ENCODE results near the gene TMEM108.
"Not testable (repeated sequence)": the region's sequence is repeated elsewhere in the genome, so short reads cannot be mapped to it uniquely, and the experiment has no call there.

Gene TMEM108

DNA sequence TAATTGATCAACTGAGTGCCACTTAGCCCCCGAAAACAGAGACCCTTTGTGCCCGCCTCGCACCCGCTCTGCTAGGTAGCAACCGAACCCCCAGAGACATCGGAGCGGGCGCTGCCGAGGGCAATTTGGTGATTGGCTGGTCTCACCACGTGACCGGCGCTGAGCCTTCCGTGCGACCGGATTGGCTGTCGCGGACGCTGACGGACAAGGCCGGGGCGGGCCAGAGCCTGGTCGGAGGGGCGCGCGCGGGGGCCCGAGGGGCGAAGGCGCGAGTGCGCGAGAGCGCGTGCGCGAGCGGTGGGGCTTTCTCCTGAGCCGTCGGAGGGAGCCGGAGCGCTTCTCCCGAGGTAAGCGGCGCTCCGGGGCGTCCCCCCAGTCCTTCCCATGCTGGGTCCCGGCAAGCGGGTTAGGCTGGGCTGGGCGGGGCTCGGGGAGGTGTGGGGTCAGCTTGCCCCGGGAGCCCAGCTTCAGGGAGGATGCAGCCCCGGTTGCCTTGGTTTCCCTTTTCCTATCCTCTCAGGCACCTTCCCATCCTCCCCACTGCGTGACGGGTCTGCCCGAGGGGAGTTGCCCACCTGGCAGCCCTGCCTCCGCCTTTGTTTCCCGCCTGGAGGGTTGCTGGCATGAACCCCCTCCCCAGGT, at the start of gene TMEM108:
TMEM108 (plus strand) TSS at position 303 of the 642 bp plus-strand sequence.
- in situ Hi-C loops (cut with MboI; ENCODE audit: low sequenced_read_pairs), result no loop called here

DNA sequence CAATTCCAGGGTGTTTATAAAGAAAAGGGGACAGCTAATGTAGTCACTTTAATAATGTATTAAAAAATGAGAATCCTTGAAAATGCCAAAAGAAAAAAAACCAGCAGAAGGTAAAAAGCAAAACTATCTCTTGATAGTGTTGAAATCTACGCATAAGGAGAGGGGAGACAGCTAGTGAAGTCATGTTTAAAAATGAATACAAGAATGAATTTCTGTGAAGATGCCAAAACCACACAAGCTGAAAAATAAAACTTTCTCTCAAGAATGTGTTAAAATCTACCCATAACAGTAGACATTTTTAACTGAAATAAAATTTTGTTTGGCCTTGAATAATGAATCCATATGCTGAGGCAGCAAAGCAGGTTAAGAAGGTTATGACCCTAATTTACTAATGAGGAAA, 42.2 kb upstream of the TMEM108 start:
- in situ Hi-C loops (cut with MboI; ENCODE audit: low sequenced_read_pairs), result no loop called here

DNA sequence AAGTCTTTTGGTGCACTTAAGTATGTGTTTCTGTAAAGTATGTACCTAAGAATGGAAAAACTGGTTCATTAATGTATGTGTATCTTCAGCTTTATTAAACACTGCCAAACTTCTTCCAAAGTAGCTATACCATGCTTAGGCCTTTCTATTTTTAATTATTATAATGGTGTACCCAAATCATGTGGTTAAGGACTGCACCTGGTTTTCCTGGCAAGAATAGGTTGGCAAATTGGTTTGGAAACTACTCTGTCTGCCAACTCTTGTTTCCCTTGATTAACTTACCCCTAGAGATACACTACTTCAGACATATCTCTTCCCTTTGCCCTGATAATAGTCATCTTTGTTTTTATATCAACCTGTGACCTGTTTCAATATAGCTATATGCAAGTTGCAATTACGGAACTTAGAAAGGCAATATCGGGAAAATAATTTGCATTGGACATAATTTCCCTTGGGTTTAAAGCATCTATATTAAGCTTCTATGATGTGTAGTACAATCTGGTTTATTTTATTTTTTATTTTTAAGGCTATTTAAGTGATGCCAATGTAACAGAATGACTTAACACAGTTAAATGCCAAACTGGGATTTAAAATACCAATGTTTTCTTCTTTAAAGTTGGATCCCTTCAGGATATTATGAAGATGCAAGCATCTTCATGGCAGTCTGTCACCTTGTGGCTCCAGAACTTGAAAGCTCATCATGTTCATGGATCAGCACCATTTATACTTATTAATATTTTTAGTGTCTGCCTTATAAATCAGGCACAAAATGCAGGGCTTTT, 40.6 kb upstream of the TMEM108 start:
- in situ Hi-C loops (cut with MboI; ENCODE audit: low sequenced_read_pairs), result no loop called here

DNA sequence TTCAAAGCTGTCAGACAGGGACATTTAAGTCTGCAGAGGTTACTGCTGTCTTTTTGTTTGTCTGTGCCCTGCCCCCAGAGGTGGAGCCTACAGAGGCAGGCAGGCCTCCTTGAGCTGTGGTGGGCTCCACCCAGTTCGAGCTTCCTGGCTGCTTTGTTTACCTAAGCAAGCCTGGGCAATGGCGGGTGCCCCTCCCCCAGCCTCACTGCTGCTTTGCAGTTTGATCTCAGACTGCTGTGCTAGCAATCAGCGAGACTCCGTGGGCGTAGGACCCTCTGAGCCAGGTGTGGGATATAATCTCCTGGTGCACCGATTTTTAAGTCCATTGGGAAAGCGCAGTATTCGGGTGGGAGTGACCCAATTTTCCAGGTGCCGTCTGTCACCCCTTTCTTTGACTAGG, 33.2 kb upstream of the TMEM108 start:
- in situ Hi-C loops (cut with MboI; ENCODE audit: low sequenced_read_pairs), result not testable (repeated sequence)

DNA sequence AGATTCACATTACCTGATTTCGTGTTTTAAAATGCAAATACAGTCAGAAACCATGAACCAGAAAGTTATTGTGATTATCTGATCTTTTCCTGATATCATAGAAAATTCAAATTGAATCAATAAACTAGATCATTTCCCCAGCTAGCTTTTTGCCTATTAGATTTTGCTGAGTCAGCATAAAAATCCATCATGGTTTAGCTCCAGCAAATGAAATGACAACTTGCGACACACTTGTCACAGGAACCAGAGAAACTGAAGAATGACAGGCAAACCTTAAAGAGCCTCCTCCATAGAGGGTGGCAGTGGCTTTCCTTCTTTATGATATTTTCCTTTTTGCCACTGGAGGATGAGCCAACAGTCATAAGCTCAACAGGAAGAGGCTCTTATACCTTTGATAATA, 30.6 kb upstream of the TMEM108 start:
- in situ Hi-C loops (cut with MboI; ENCODE audit: low sequenced_read_pairs), result no loop called here

DNA sequence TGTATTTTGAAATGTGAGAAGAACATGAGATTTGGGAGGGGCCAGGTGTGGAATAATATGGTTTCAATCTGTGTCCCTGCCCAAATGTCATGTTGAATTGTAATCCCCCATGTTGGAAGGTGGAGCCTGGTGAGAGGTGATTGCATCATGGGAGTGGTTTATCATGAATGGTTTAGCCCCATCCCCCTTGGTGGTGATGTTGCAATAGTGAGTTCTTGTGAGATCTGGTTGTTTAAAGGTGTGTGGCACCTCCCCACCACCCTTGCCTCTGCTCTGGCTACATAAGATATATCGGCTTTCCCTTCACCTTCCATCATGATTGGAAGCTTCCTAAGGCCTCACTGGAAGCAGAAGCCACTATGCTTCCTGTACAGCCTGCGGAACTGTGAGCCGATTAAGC, 23.9 kb upstream of the TMEM108 start:
- in situ Hi-C loops (cut with MboI; ENCODE audit: low sequenced_read_pairs), result no loop called here

DNA sequence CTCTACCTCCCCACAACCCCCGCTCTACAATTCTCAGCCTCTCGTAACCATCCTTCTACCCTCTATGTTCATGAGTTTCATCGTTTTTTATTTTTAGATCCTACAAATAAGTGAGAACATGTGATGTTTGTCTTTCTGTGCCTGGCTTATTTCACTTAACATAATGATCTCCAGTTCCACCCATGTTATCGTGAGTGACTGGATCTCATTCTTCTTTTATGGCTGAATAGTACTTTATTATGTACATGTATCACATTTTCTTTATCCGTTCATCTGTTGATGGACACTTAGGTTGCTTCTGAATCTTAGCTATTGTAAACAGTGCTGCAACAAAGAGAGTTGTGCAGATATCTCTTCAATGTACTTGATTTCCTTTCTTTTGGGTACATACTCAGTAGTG, 22.6 kb upstream of the TMEM108 start:
- in situ Hi-C loops (cut with MboI; ENCODE audit: low sequenced_read_pairs), result not testable (repeated sequence)

DNA sequence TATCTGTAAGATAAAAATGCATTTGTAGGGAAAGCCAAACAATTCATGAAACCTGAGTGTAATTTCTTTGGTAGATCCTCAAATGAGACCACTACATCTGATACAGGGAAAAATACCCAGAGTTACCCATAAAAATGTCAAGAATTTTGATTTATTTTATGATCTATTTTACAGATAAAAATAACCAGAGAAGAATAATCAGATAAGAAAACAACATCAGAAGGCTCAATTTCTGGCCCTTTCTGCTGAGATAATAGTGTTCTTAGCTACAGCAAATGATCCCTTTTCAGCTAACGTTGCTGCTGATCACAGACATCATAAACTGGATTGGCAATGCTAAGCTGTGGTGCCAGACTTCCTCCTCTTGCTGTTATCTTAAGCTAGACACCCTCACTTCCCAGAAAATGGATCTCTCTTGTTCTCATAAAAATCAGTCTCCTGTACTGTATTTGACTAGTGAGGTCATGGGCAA, 21.3 kb upstream of the TMEM108 start:
- in situ Hi-C loops (cut with MboI; ENCODE audit: low sequenced_read_pairs), result no loop called here

DNA sequence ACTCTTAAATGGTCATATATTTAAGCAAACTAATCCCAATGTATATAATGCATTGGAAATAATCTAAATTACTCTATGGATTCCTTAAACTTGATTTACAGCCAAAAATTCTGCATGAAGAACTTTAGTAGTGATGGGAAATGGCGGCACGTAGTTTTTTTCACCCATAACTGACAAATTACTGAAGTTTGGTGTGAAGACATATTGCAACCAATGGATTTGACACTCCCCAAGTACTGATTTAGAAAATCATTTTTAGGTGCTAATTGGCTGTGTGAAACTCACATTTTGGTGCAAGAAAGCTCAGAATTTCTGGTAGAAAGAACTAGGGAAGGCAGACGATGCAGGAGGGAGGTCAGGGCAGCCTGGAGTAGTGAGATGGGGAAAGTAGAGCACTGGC, 19.3 kb upstream of the TMEM108 start:
- in situ Hi-C loops (cut with MboI; ENCODE audit: low sequenced_read_pairs), result no loop called here

DNA sequence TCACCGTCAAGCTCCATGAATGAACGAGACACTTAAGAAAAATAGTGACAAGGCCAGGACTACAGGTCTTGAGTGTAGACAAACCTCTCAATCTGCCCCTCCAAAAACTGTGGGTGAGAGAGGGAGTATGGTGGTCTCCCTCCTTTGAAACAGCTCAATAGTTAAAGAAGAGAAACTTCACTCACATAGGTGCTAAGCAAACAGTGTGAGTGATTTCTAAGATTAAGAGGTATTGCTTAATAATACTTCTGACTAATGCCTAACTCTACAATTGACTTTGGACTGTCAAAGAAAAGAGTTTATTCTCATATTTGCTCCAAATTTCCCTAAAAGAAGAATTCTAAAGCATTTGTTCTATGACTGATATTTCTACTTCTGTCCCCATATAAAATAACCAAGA, 17.0 kb upstream of the TMEM108 start:
- in situ Hi-C loops (cut with MboI; ENCODE audit: low sequenced_read_pairs), result no loop called here

DNA sequence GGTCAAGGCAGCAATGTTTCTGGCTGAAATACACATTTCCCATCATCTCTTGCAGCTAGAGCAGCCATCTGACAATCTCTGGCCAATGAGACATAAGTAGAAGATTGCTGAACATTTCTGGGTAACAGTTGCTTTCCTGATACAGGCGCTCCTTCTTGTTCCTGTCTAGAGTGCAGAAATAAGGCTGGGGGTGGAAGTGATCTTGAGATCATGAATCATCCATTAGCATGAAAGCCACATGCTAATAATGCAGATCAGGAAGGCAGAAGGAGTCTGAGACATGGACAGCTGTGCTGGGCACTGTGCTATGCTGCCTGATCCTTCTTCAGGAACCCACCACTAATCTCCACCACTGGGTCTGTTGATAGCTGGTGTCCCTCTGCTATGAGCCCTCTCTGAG, 14.8 kb upstream of the TMEM108 start:
- in situ Hi-C loops (cut with MboI; ENCODE audit: low sequenced_read_pairs), result no loop called here

DNA sequence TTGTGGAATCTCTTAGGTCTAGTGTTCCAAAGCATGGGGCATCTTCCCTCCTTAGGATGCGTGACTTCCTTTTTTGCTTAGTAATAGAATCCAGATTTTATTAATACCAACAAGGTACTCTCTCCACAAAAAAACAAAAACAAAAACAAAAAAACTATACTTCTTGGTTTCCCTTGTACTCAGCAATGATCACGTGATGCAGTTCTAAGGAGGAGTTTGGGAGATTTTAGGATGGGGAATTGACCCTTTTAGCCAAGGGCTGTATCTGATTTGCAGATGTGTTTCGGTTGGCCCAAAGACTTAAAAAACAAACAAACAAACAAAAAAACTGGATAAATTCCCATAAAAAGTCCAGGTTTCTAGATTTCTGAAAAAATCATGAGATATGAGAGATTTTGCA, 12.6 kb upstream of the TMEM108 start:
- in situ Hi-C loops (cut with MboI; ENCODE audit: low sequenced_read_pairs), result no loop called here

DNA sequence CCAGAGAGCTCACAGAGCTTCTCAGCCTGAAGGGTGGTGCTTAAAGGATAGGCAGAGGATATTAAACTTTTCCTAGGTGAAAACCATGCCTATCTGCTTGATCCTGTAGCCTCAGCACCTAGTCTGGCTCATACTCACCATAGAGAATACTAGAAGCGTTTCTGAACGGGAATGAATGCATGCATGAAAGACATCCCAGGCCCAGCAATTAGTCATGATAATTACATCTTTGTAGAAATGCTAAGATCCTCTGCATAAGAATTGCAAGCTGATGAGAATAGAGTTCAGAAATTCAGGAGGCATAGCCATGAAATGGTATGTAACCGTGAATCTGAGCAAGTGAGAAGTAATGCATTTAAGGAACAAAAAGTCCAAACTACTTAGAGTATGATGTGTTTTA, 5.9 kb upstream of the TMEM108 start:
- in situ Hi-C loops (cut with MboI; ENCODE audit: low sequenced_read_pairs), result no loop called here

DNA sequence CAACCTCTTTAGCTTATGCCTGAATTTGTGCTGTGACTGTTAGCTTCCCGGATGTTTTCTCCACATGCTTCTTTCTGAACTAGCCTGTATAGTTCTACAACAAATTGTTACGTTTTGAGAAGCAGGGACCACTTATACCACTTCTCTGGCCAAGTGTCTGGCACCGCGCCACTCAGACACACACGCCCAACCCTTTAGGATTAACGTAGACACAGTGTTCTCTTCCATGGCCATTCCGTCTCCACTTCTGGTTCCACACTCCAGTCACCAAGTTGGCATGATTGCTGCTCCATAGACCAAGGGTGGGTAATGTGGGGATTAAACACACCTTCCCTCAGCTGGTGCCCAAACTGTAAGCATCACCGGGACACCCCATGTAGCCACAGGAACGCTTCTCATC, 755 bp upstream of the TMEM108 start:
- in situ Hi-C loops (cut with MboI; ENCODE audit: low sequenced_read_pairs), result no loop called here

DNA sequence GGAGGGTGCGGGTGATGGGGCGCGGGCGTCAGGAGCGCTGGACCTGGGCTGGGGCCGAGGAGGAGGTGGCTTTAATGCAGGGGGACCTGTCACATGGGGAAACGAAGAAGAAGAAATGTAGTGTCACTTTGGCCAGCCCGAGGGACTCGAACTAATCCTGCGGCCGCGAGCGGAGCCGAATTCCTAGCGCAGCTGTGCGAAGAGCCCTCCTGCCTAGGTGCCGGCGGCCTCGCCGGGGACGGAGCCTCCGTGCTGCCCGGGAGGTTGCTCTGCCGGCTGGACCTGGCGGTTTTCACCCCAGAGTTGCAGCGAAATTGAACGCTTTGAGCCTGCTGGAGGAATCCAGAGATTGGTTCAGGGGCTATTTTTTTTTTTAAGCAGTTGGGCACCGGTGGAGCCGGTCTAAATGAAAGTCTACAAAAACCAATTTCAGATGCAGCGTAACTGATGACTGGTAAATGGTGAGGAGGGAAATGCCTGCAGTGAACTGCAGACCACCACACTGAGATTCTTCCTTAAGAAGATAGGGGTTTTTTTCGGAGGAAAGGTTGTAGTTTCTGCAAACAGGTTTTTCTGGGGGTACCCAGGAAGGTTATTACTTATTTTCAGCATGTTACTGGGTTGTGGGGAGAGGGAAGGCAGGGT, 662 bp downstream of the TMEM108 start:
- in situ Hi-C loops (cut with MboI; ENCODE audit: low sequenced_read_pairs), result no loop called here

DNA sequence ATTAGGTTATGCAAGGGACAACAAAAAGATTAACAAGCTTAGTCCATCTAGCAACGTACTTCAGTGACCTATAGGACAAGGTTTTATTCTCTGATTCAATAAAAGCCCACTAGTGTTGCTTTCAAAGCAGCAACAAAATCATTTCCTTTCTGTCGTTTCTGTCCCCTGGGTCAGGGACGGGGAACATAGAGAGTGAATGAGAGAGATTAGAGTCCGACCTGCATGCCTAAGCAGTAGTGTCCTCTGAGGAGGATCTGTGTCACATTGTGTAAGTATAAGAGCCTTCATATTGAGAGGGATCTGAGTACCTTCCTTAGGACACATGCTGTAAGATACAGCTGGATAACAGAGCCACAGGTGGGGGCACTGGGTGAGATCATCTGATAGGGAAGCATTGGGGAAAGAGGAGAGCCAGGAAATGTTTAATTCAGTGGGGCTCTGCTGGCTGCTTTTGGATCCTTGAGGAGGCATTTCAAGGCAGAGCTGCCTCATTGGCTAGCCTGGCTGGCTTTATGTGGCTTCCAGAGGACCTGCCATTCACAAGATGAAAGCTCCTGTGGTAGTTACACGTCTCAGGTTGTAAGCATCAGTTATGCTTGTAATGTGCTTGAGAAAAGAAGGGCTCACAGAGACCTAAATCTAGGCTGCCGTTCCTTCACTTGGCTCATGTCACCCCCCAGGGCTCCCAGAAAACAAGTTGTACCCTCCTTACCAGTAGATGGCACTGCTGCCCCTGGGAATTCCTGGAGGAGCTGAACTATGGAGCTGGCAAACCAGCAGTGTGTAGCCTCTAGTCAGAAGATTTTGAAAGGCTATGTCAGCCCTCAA, 2.7 kb downstream of the TMEM108 start:
- in situ Hi-C loops (cut with MboI; ENCODE audit: low sequenced_read_pairs), result loop anchor here (10.0 kb wide), 1 partner anchor 334 kb away; no protein-coding TSS in a partner anchor

DNA sequence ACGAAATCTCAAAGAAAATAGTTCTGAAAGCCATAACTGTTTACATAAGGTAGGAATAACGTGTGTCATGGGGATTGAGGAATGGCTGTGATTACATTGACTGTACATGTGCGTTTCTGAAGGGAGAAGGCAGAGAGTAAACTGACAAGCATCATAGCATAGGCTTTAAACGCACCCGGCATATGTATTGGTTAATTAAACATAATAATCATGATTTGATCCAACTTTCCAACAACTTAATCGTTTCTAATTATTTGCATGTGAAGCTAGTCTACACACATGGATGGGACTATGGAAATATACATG, 3.3 kb downstream of the TMEM108 start:
- in situ Hi-C loops (cut with MboI; ENCODE audit: low sequenced_read_pairs), result loop anchor here (10.0 kb wide), 1 partner anchor 333 kb away; no protein-coding TSS in a partner anchor

DNA sequence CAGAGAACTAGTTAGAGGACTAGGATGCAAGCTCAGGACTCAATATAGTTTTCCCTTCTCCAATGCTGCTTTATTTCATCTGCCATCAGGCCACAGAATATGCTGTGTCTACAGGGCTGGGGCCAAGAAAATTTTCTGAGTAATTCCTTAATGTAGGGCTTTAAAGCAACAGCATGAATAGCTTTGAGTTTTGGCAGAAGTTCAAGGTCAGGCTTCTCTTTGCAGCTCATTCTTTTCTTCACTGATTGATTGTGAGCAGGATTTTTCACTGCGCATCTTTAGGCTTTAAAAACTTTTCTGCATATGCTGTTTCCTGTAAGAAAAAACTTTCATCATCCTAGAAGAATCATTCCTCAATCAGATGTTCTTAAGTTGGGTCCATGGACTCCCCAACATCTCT, 4.6 kb downstream of the TMEM108 start:
- in situ Hi-C loops (cut with MboI; ENCODE audit: low sequenced_read_pairs), result loop anchor here (10.0 kb wide), 1 partner anchor 332 kb away; no protein-coding TSS in a partner anchor

DNA sequence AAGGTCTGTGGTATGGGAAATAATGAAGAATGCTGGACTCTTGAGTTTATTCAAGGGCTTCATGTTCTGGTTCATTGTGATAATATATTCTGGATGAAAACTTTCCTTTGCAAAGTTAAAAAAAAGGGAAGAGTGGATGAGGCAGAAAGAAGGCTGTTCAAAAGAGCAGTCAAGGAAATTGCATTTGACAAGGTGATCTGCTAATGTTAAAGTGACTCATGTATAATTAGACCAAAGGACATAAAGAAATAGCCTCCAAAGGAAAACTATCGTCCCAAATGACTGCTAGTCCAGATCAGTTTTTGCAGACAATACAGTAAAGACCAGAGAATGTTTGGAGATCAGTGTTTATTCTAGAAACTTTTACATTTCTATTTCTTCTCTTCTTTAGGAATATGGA, 9.8 kb downstream of the TMEM108 start:
- in situ Hi-C loops (cut with MboI; ENCODE audit: low sequenced_read_pairs), result loop anchor here (10.0 kb wide), 1 partner anchor 327 kb away; no protein-coding TSS in a partner anchor

DNA sequence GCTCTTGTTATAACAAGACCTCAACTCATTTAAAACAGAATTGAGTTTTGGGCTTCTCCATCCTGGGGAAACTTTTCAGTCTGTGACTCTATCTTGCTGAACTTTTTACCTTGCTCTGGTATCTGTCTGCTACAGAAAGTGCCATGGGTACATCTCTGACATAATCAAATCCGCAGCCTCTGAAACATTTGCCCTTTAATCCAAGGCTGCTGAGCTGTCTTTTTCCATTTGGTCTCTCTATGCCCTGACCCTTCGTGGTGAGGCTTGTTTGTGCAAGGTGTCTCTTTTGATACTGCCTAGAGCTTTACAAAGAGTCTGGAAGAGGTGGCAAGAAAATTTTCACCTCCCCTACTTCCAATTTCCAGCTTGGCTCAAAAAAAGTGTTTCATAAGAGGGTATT, 11.3 kb downstream of the TMEM108 start:
- in situ Hi-C loops (cut with MboI; ENCODE audit: low sequenced_read_pairs), result loop anchor here (10.0 kb wide), 1 partner anchor 325 kb away; no protein-coding TSS in a partner anchor

DNA sequence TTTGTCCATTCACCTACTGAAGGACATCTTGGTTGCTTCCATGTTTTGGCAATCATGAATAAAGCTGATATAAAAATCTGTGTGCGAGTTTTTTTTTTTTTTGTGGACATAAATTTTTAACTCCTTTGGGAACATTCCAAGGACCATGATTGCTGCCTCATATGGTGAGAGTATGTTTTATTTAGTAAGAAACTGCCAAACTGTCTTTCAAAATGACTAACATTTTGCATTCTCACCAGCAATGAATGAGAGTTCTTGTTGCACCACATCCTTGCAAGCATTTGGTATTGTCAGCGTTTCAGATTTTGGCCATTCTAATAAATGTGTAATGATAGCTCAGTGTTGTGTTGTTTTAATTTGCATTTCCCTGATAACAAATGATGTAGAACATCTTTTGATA, 12.7 kb downstream of the TMEM108 start:
- in situ Hi-C loops (cut with MboI; ENCODE audit: low sequenced_read_pairs), result no loop called here
